Upper lobe of right lung (tissue), 1 donor: ENCODE measurements around the gene KANSL1. TPM values are rescaled to one million over a fixed set of nuclear protein-coding genes. Genes with fewer than 3 reads are reported as not detected.

ENCODE experiments used
- ATAC-seq: fragments of 200-7000 bp; cut with Tn5 transposase; one replicate; pipeline ENCODE4 v1.9.1; 2020; ENCODE audit warnings: mild to moderate bottlenecking, moderate library complexity
- DNase-seq: peaks from one replicate; pipeline ENCODE4 v3.0.0-alpha.2; 2020
- H3K27ac ChIP-seq: fragments of 200-600 bp; one replicate; pipeline ENCODE4 v1.8.0; 2022
- H3K27me3 ChIP-seq: fragments of 200-600 bp; one replicate; pipeline ENCODE4 v1.8.0; 2022; ENCODE audit warnings: mild to moderate bottlenecking
- H3K36me3 ChIP-seq: fragments of 200-600 bp; one replicate; pipeline ENCODE4 v1.8.0; 2022
- H3K4me1 ChIP-seq: fragments of 200-600 bp; one replicate; pipeline ENCODE4 v1.8.0; 2022
- H3K4me3 ChIP-seq: fragments of 200-600 bp; one replicate; pipeline ENCODE4 v1.8.0; 2022; ENCODE audit warnings: mild to moderate bottlenecking
- H3K9me3 ChIP-seq: fragments of 200-600 bp; one replicate; pipeline ENCODE4 v1.8.0; 2022
- CTCF ChIP-seq: fragments of 200-600 bp; IDR thresholded peaks from one replicate; pipeline ENCODE4 v1.8.0; 2022; ENCODE audit warnings: antibody characterized with exemption
- intact Hi-C: fragments of 100-400 bp; cut with DNase I; formaldehyde crosslinking; loops from one replicate; pipeline ENCODE4 v1.11.0; 2022
- total RNA-seq: library from RNA; stranded (reverse); fragmentation: NEBNext Ultra II Directional; extraction: Animal tissue kit (Norgen Biotek cat#: 25700); gene quantifications from one replicate; pipeline ENCODE4 v1.2.1, GENCODE V29; 2021
- donor health status: DM: no; HTN: yes; CAD: no; lungs with severe emphysema.

The KANSL1 gene
- total RNA-seq, 1 donor from 2014 or later = 69.8 TPM

GRCh38 chr17:46141645-46142044, 51.6 kb downstream of the KANSL1 start:
- intact Hi-C loops = no loop called here

GRCh38 chr17:46140645-46141197, 52.5 kb downstream of the KANSL1 start:
- peaks cover 84% of the 10 kb centered on the region for H3K4me1 ChIP-seq
- DNase-seq (no peak), ATAC-seq (no peak)
- H3K27me3 ChIP-seq = no peaks in the 10 kb centered on the region
- no peak overlapping the region for H3K27ac ChIP-seq
- no peak overlapping the region for H3K4me3 ChIP-seq
- TF ChIP-seq CTCF = no peak
- no peaks in the 10 kb centered on the region for H3K36me3 ChIP-seq
- H3K9me3 ChIP-seq = no peaks in the 10 kb centered on the region
- intact Hi-C loops = no loop called here

More at GRCh38 chr17:46141645-46142044, 51.6 kb downstream of the KANSL1 start:
- ATAC-seq (no peak), DNase-seq (no peak)
- H3K27me3 ChIP-seq = no peaks in the 10 kb centered on the region
- H3K27ac ChIP-seq = no peak overlapping the region
- H3K36me3 ChIP-seq = no peaks in the 10 kb centered on the region
- no peak for TF ChIP-seq CTCF
- peaks cover 84% of the 10 kb centered on the region for H3K4me1 ChIP-seq
- no peak overlapping the region for H3K4me3 ChIP-seq
- no peaks in the 10 kb centered on the region for H3K9me3 ChIP-seq

- Histone ChIP-seq H3K36me3 (no peaks in the 10 kb centered on the region), H3K9me3 (no peaks in the 10 kb centered on the region), H3K27me3 (no peaks in the 10 kb centered on the region), H3K4me3 (no peak overlapping the region), H3K4me1 (peaks cover 79% of the 10 kb centered on the region), H3K27ac (no peak overlapping the region)
- peak; percentile 78 for ATAC-seq
- no peak for TF ChIP-seq CTCF
- DNase-seq = no peak
- intact Hi-C loops = no loop called here
Measured at GRCh38 chr17:46139432-46140210, 53.6 kb downstream of the KANSL1 start.

GRCh38 chr17:46138473-46138872, 54.8 kb downstream of the KANSL1 start:
- H3K36me3 ChIP-seq = no peaks in the 10 kb centered on the region
- no peak overlapping the region for H3K27ac ChIP-seq
- H3K9me3 ChIP-seq = no peaks in the 10 kb centered on the region
- TF ChIP-seq CTCF = no peak
- no peak overlapping the region for H3K4me3 ChIP-seq
- intact Hi-C loops = no loop called here
- no peak for ATAC-seq
- no peak for DNase-seq
- H3K4me1 ChIP-seq = peaks cover 69% of the 10 kb centered on the region
- no peaks in the 10 kb centered on the region for H3K27me3 ChIP-seq

- ATAC-seq = no peak
- Histone ChIP-seq H3K9me3 (no peaks in the 10 kb centered on the region), H3K36me3 (no peaks in the 10 kb centered on the region), H3K4me1 (peaks cover 60% of the 10 kb centered on the region), H3K27me3 (no peaks in the 10 kb centered on the region), H3K27ac (no peak overlapping the region), H3K4me3 (no peak overlapping the region)
- TF ChIP-seq CTCF = no peak
- intact Hi-C loops = no loop called here
- no peak for DNase-seq
Measured at GRCh38 chr17:46136820-46137219, 56.4 kb downstream of the KANSL1 start.
